Prostate gland (tissue), 2 donors: ENCODE results near the gene RGS9. TPM values are rescaled to one million over a fixed set of nuclear protein-coding genes. Genes with fewer than 3 reads are reported as not detected.

Experiments
- DNase-seq: peaks from one replicate; pipeline ENCODE4 v3.0.0-alpha.2; 2019; ENCODE audit warnings: low spot score
- H3K27ac ChIP-seq, 2 donors: fragments of 200-600 bp; sonication (generic); 2 replicates each; pipeline ENCODE4 v1.5.1; 2017 to 2019
- H3K27me3 ChIP-seq: fragments of 200-600 bp; sonication (generic); replicated peaks from 2 replicates; pipeline ENCODE4 v1.5.1; 2019; ENCODE audit not compliant: insufficient read depth
- H3K36me3 ChIP-seq, 2 donors: fragments of 200-600 bp; sonication (generic); 1 replicate in 1 of 2; 2 replicates in 1 of 2; pipeline versions ENCODE4 v1.5.1 to v1.8.1; 2017 to 2019
- H3K4me1 ChIP-seq: fragments of 200-600 bp; sonication (generic); replicated peaks from 2 replicates; pipeline ENCODE4 v1.5.1; 2019
- H3K4me3 ChIP-seq, 2 donors: fragments of 200-600 bp; sonication (generic); 2 replicates each; pipeline ENCODE4 v1.5.1; 2017 to 2019
- H3K9me3 ChIP-seq: fragments of 200-600 bp; sonication (generic); 2 replicates; pipeline ENCODE4 v1.5.1; 2017
- POLR2A ChIP-seq: fragments of 450-650 bp; IDR thresholded peaks from one replicate; pipeline ENCODE4 v1.6.1; 2016; ENCODE audit warnings: antibody characterized with exemption, mild to moderate bottlenecking
- POLR2AphosphoS5 ChIP-seq: sonication (generic); formaldehyde crosslinking; IDR thresholded peaks from one replicate; pipeline ENCODE4 v1.6.1; 2017; ENCODE audit warnings: antibody characterized with exemption
- WGBS: methylation state at CpG from one replicate; pipeline ENCODE4 v1.1.5; 2018; 5-methylcytosine and 5-hydroxymethylcytosine counted together
- intact Hi-C: fragments of 100-400 bp; cut with DNase I; formaldehyde crosslinking; loops from one replicate; pipeline ENCODE4 v1.14.2; 2022
- total RNA-seq, 2 donors: library from RNA; depleted of rRNA; stranded (reverse); fragments of >200 nt; gene quantifications; one replicate each; pipeline ENCODE4 v1.1.0, GENCODE V29; 2016
- TF ChIP-seq, protein P1 (sequence below), 4 experiments: fragments of 200-600 bp in 2 of 4; fragments of 450-650 bp in 2 of 4; sonication (generic) in 2 of 4; IDR thresholded peaks; 1 replicate in 3 of 4; 2 replicates in 1 of 4; pipeline ENCODE4 v1.5.1; 2016 to 2019; ENCODE audit warnings: antibody characterized with exemption in 4 of 4, mild to moderate bottlenecking in 2 of 4, moderate library complexity in 2 of 4

Gene RGS9
- total RNA-seq, 2 donors from 2014 or later: 7.9 to 9.3 TPM

DNA sequence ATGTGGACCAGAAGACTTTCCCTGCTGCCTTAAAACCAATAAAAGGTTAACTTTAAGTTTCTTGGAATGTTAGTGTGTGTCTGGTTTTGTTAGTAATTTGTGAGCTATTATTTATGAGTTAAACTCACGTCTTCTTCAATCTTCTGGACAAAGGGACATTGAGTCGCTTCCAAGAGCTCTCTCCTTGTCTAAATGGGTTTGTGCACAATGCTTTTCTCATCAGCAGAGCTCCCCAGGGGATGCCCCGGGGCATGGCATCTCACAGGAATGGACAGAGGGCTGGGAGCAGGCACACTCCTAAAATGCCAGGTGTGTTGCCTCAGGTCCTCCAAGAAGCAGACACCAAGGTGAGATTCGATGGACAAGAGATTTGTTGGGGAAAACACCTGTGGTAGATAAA lies 90.5 kb downstream of the RGS9 start:
- Histone ChIP-seq H3K36me3 (no peaks in the 10 kb centered on the region), H3K4me3 (no peak overlapping the region), H3K9me3 (no peaks in the 10 kb centered on the region), H3K4me1 (no peaks in the 10 kb centered on the region), H3K27me3 (peaks cover 5% of the 10 kb centered on the region), H3K27ac (no peak overlapping the region)
- DNase-seq: no peak
- TF ChIP-seq, protein P1, sequence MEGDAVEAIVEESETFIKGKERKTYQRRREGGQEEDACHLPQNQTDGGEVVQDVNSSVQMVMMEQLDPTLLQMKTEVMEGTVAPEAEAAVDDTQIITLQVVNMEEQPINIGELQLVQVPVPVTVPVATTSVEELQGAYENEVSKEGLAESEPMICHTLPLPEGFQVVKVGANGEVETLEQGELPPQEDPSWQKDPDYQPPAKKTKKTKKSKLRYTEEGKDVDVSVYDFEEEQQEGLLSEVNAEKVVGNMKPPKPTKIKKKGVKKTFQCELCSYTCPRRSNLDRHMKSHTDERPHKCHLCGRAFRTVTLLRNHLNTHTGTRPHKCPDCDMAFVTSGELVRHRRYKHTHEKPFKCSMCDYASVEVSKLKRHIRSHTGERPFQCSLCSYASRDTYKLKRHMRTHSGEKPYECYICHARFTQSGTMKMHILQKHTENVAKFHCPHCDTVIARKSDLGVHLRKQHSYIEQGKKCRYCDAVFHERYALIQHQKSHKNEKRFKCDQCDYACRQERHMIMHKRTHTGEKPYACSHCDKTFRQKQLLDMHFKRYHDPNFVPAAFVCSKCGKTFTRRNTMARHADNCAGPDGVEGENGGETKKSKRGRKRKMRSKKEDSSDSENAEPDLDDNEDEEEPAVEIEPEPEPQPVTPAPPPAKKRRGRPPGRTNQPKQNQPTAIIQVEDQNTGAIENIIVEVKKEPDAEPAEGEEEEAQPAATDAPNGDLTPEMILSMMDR (IDR thresholded peaks at IDR 0.05): no peak
- TF ChIP-seq POLR2A (no peak), POLR2AphosphoS5 (no peak)
- 40% methylated on average over 4 of the region's 4 CpGs for WGBS
- intact Hi-C loops: no loop called here

DNA sequence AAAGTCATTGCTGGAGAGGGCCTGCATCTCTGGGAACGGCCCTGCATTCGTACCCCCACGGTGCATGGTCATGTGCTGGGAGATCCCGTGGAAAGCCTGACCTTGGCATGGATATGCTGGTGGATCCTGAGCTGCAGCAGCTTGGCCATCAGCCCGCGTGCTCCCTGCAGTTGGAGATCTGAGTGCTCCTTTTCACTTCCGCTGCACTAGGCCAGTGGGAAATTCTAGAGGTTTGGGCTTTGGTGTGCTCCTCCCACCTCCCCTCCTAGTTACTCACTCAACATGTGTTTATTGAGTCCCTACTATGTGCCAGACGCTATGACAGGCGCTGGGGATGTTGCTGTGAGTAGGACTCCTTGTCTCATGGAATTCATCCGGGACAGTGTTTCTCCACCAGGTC lies 91.1 kb downstream of the RGS9 start:
- TF ChIP-seq POLR2AphosphoS5 (no peak), POLR2A (no peak)
- TF ChIP-seq, protein P1 (IDR thresholded peaks at IDR 0.05): no peak
- WGBS: 83% methylated on average over 10 of the region's 10 CpGs
- Histone ChIP-seq H3K27ac (no peak overlapping the region), H3K36me3 (no peaks in the 10 kb centered on the region), H3K27me3 (peaks cover 7% of the 10 kb centered on the region), H3K9me3 (no peaks in the 10 kb centered on the region), H3K4me1 (no peaks in the 10 kb centered on the region), H3K4me3 (no peak overlapping the region)
- intact Hi-C loops: no loop called here
- DNase-seq: no peak

DNA sequence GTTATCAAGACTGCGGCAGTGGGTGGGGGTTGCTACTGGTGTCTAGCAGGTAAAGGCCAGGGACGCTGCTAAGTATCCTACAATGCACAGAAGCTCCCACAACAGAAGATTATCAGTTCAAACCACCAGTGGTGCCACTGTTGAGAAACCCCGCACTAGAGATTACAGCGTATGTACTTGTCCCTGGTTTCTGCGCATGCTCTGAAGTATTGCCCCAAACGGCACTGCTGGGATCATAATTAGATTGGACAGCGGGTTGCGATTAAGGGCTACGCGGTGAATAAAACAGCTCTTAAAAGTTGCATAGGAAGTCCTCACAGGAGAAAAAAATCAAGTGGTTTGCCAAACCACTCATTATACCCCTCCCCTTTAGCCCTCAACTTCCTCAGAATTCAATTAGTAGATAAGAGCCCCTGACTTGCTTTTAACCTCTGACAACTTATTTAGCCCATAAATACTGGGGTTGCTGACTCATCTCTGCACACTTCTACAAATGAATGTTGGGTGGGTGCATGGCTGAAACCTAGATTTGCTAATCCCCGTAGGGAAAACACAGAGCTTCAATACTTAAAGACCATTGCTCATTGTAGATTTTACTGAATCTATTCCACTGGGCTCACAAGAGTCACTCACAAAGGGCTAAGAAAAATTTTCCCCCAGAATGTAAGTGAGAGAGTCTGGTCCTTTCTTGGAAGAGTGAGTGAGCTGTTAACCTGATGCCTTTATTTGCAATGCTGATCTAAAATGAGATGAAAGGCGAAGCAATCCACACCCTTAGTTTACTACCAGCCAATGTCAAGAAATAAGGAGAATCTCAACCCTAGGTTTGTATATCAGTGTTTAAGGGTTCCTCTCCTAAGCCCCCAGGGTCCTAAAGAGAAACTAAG lies 91.8 kb downstream of the RGS9 start:
- WGBS: 17% methylated on average over 12 of the region's 12 CpGs
- DNase-seq: no peak

DNA sequence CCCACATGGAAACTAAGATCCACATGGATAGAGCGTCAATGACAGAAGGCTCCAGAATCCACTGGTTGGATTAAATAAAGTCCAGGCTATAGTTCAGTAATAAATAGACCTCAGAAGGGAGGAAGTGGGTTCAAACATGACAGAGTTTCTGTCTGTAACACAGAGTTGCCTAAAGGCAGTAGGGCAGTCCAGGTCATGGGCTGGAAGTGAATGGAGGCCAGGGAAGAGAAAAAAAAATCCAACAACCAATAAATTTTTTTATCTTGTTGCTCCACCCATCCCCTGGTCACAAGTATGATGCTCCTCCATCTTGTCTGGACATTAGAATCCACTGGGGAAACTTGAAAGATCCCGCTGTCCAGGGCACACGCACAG lies 92.4 kb downstream of the RGS9 start:
- intact Hi-C loops: no loop called here
- H3K27me3 ChIP-seq: peaks cover 7% of the 10 kb centered on the region
- DNase-seq: no peak
- WGBS: 97% methylated on average over 3 of the region's 3 CpGs
- H3K4me3 ChIP-seq: no peak overlapping the region
- H3K27ac ChIP-seq: no peak overlapping the region
- H3K4me1 ChIP-seq: no peaks in the 10 kb centered on the region
- TF ChIP-seq POLR2AphosphoS5 (no peak), POLR2A (no peak)
- TF ChIP-seq, protein P1 (IDR thresholded peaks at IDR 0.05): no peak
- no peaks in the 10 kb centered on the region for H3K36me3 ChIP-seq
- H3K9me3 ChIP-seq: no peaks in the 10 kb centered on the region

More for the DNA sequence above, 91.8 kb downstream of the RGS9 start:
- Histone ChIP-seq H3K9me3 (no peaks in the 10 kb centered on the region), H3K27ac (no peak overlapping the region), H3K27me3 (peaks cover 7% of the 10 kb centered on the region), H3K36me3 (no peaks in the 10 kb centered on the region), H3K4me1 (no peaks in the 10 kb centered on the region), H3K4me3 (no peak overlapping the region)
- TF ChIP-seq POLR2AphosphoS5 (no peak), POLR2A (no peak)
- TF ChIP-seq, protein P1 (IDR thresholded peaks at IDR 0.05): no peak
- intact Hi-C loops: no loop called here

DNA sequence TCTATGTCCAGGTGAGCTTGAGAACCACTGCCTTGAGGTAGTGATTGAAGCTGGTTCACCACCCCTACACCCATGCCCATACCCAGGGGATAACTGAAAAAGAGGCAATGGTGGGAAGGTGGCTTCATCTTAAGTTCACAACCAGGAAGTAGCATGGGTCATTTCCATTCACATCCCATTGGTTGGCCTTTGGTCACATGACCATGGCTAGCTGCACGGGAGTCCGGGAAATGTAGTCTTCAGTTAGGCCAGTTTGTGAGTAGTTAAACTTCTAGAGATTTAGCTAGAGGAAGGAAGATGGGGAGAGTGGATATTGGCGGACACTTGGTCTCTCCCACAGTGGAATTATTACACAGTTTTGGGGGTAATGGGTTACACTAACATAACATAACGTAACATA lies 92.9 kb downstream of the RGS9 start:
- Histone ChIP-seq H3K9me3 (no peaks in the 10 kb centered on the region), H3K27ac (no peak overlapping the region), H3K36me3 (no peaks in the 10 kb centered on the region), H3K4me1 (no peaks in the 10 kb centered on the region), H3K4me3 (no peak overlapping the region), H3K27me3 (peaks cover 7% of the 10 kb centered on the region)
- WGBS: 97% methylated on average over 4 of the region's 4 CpGs
- no peak for TF ChIP-seq POLR2AphosphoS5
- no peak for TF ChIP-seq POLR2A
- TF ChIP-seq, protein P1 (IDR thresholded peaks at IDR 0.05): no peak
- intact Hi-C loops: loop anchor here (10.0 kb wide), 1 partner anchor 935 kb away; no protein-coding TSS in a partner anchor
- DNase-seq: no peak
